ENCODE results near the gene SIGLEC5. TPM values are rescaled to one million over a fixed set of nuclear protein-coding genes. Genes with fewer than 3 reads are reported as not detected.

SIGLEC5 gene
- total and polyA plus RNA-seq, 2 of the 13 experiments (the other 11 are each of a cell fraction or from before 2014, with no cell fraction given) = not detected

GRCh38 chr19:51607920-51608562, 22.2 kb downstream of the SIGLEC5 start (continued):
- TF ChIP-seq ZNF652 (CRISPR knock-in tag; IDR thresholded peaks at IDR 0.05; ENCODE audit: borderline replicate concordance, low read depth) = no peak
- no peak for TF ChIP-seq ZBTB3 (CRISPR knock-in tag; IDR thresholded peaks at IDR 0.05; ENCODE audit: borderline replicate concordance, low read depth)
- no peak for TF ChIP-seq ZNF75D (CRISPR knock-in tag; IDR thresholded peaks at IDR 0.05; ENCODE audit: borderline replicate concordance)
- TF ChIP-seq ZNF335 (CRISPR knock-in tag; IDR thresholded peaks at IDR 0.05) = peak; percentile 90
- no peak for TF ChIP-seq CBX2 (IDR thresholded peaks at IDR 0.05; ENCODE audit: low read depth, low read length)
- TF ChIP-seq CBX2 (CRISPR knock-in tag; IDR thresholded peaks at IDR 0.05; ENCODE audit: low read depth) = no peak
- TF ChIP-seq ZNF776 (CRISPR knock-in tag; IDR thresholded peaks at IDR 0.05) = no peak
- no peak for TF ChIP-seq CC2D1A (CRISPR knock-in tag; IDR thresholded peaks at IDR 0.05)
- no peak for TF ChIP-seq TERF1 (CRISPR knock-in tag; IDR thresholded peaks at IDR 0.05)
- no peak for TF ChIP-seq CBX1 (IDR thresholded peaks at IDR 0.05; ENCODE audit: low read depth)
- no peak for TF ChIP-seq ZNF10 (CRISPR knock-in tag; IDR thresholded peaks at IDR 0.05; ENCODE audit: borderline replicate concordance, low read depth)
- TF ChIP-seq HNRNPK (IDR thresholded peaks at IDR 0.05; ENCODE audit: low read depth, low read length, poor library complexity, severe bottlenecking) = no peak
- TF ChIP-seq HNRNPL (IDR thresholded peaks at IDR 0.05; ENCODE audit: low read depth, low read length) = no peak
- peak; percentile 33; the same call in 1 of the 2 replicates for TF ChIP-seq TARDBP (CRISPR knock-in tag; IDR thresholded peaks at IDR 0.05)
- peak; percentile 46; the same call in 1 of the 2 replicates for TF ChIP-seq SP5 (CRISPR knock-in tag; IDR thresholded peaks at IDR 0.05; ENCODE audit: borderline replicate concordance, low read depth)
- 0 out of 2 replicates have a peak, but pooled peaks have one; percentile 26 for TF ChIP-seq PREB (CRISPR knock-in tag; IDR thresholded peaks at IDR 0.05)
- TF ChIP-seq GATAD2A (CRISPR knock-in tag; IDR thresholded peaks at IDR 0.05) = peak; percentile 49; the same call in 1 of the 2 replicates
- TF ChIP-seq HINFP (CRISPR knock-in tag; IDR thresholded peaks at IDR 0.05; ENCODE audit: low read depth) = peak; percentile 87; the same call in 1 of the 2 replicates
- peak; percentile 93; the same call in 1 of the 2 replicates for TF ChIP-seq ATAD3A (CRISPR knock-in tag; IDR thresholded peaks at IDR 0.05)
- TF ChIP-seq AFF4 (CRISPR knock-in tag; IDR thresholded peaks at IDR 0.05) = no peak
- TF ChIP-seq ZNF44 (CRISPR knock-in tag; IDR thresholded peaks at IDR 0.05) = no peak
- TF ChIP-seq GFI1 (CRISPR knock-in tag; IDR thresholded peaks at IDR 0.05; ENCODE audit: borderline replicate concordance) = no peak
- TF ChIP-seq ZFP90 (CRISPR knock-in tag; IDR thresholded peaks at IDR 0.05; ENCODE audit: borderline replicate concordance) = 0 out of 2 replicates have a peak, but pooled peaks have one; percentile 31
- no peak for TF ChIP-seq ADNP (CRISPR knock-in tag; IDR thresholded peaks at IDR 0.05)
